Heart right ventricle (tissue), 16 donors: Measurements from ENCODE around the gene TBC1D19. TPM values are rescaled to one million over a fixed set of nuclear protein-coding genes. Genes with fewer than 3 reads are reported as not detected.

Experiments used
- ATAC-seq, 8 donors: fragments of 200-7000 bp; cut with Tn5 transposase; one replicate each; pipeline ENCODE4 v1.9.1; 2020; ENCODE audit warnings: mild to moderate bottlenecking in 8 of 8, moderate library complexity in 8 of 8, moderate number of reproducible peaks in 1 of 8
- DNase-seq, 2 donors: peaks; one replicate each; pipeline ENCODE4 v3.0.0-alpha.2; 2020
- H3K27ac ChIP-seq, 10 donors: fragments of 200-600 bp; sonication (generic) in 2 of 10; one replicate each; pipeline versions ENCODE4 v1.5.0 to v1.8.0; 2020 to 2022; ENCODE audit warnings: mild to moderate bottlenecking in 3 of 10
- H3K27me3 ChIP-seq, 7 donors: fragments of 200-600 bp; one replicate each; pipeline ENCODE4 v1.8.0; 2021 to 2022; ENCODE audit warnings: mild to moderate bottlenecking in 2 of 7
- H3K36me3 ChIP-seq, 9 donors: fragments of 200-600 bp; sonication (generic) in 1 of 9; one replicate each; pipeline versions ENCODE4 v1.5.0 to v1.8.0; 2020 to 2022; ENCODE audit warnings: mild to moderate bottlenecking in 2 of 9
- H3K4me1 ChIP-seq, 9 donors: fragments of 200-600 bp; sonication (generic) in 1 of 9; one replicate each; pipeline versions ENCODE4 v1.5.0 to v1.8.0; 2020 to 2022; ENCODE audit warnings: mild to moderate bottlenecking in 4 of 9
- H3K4me3 ChIP-seq, 10 donors: fragments of 200-600 bp; sonication (generic) in 2 of 10; one replicate each; pipeline versions ENCODE4 v1.5.0 to v1.8.0; 2020 to 2022; ENCODE audit warnings: mild to moderate bottlenecking in 7 of 10, moderate library complexity in 2 of 10
- H3K9me3 ChIP-seq, 11 donors: fragments of 200-600 bp in 10 of 11; sonication (generic) in 2 of 11; one replicate each; pipeline versions ENCODE4 v1.5.0 to v1.8.0; 2013 to 2022; ENCODE audit warnings: mild to moderate bottlenecking in 2 of 11, control low read depth in 1 of 11, moderate library complexity in 1 of 11
- CTCF ChIP-seq, 9 donors: fragments of 200-600 bp; sonication (generic) in 2 of 9; IDR thresholded peaks; one replicate each; pipeline versions ENCODE4 v1.5.0 to v1.8.0; 2021 to 2022; ENCODE audit warnings: antibody characterized with exemption in 9 of 9, mild to moderate bottlenecking in 5 of 9, moderate library complexity in 1 of 9
- WGBS, 2 donors: extraction: QIAGEN DNeasy Blood & Tissue Kit; methylation state at CpG; one replicate each; pipeline ENCODE4 v1.1.7; 2013; ENCODE audit warnings: inconsistent platforms in 1 of 2; 5-methylcytosine and 5-hydroxymethylcytosine counted together
- intact Hi-C, 10 donors: fragments of 100-400 bp; cut with DNase I; formaldehyde crosslinking; loops; one replicate each; pipeline versions ENCODE4 v1.11.1 to v1.14.2; 2022
- polyA plus RNA-seq, 2 donors: library from polyadenylated mRNA; stranded (reverse); fragments of 200-250 nt; gene quantifications; one replicate each; pipeline ENCODE4 v1.2.3, GENCODE V29; 2013
- total RNA-seq, 10 donors: library from RNA; stranded (reverse); fragmentation: NEBNext Ultra II Directional in 3 of 10; extraction: Animal tissue kit (Norgen Biotek cat#: 25700) in 3 of 10; gene quantifications; one replicate each; pipeline versions ENCODE4 v1.2.1 to v1.2.4, GENCODE V29; 2021 to 2023
- donor health status: Arrhythmogenic right ventricular cardiomyopathy.
- donor health status: ischemic (EF 13 %, LVEDD 7.1; RV severe dilation, severe dysfunction).
- donor health status: healthy with polysubstance abuse.
- donor health status: DM: no; HTN: yes; CAD: no.
- donor health status: DM: no; HTN: no; CAD: no.
- donor health status: ischemic (EF 25% LVEDD 6.9; RV normal size, moderate dysfunction).
- donor health status: ischemic (EF 25% LVEDD 5.7; RV mildly dilated, moderate dysfunction).
- donor health status: healthy.
- donor health status: DM: yes; HTN: yes; CAD: no.
- donor health status: Ischemic cardiomyopathy.
- donor health status: ischemic (EF 35%, LVEDD 5.7; RV mildly dilated, moderate dysfunction).
- donor health status: nonischemic (EF 11% LVEDD 7.7; RV severe dilation, severe dysfunction).
- donor health status: DM: yes; HTN: yes; CAD: no.
- donor health status: PGD.
- donor health status: ischemic (EF 29% LVEDD 5.4; RV normal size, mild dysfunction).
- donor health status: nonischemic (EF 23%, LVEDD 6.1; RV moderate dilation, normal function).

Gene TBC1D19
- total and polyA plus RNA-seq, 12 donors: 1.6 to 10.7 (median 9.4) TPM

GRCh38 chr4:26729547-26729946, 145.7 kb downstream of the TBC1D19 start:
- ATAC-seq: no peak
- Histone ChIP-seq H3K27ac (no peak overlapping the region), H3K4me3 (no peak overlapping the region), H3K4me1 (peaks cover 0 to 12% (median 6%) of the 10 kb centered on the region in 9 donors), H3K36me3 (peaks cover 0 to 9% (median 0%) of the 10 kb centered on the region in 9 donors), H3K9me3 (no peaks in the 10 kb centered on the region), H3K27me3 (no peaks in the 10 kb centered on the region)
- WGBS, 2 donors: 0% methylated on average over 1 of the region's 1 CpG
- no peak for TF ChIP-seq CTCF (IDR thresholded peaks at IDR 0.05)
- intact Hi-C loops: loop anchor here in 3 of 10 donors (5.0 to 10.0 kb wide), 3 partner anchors 275 to 278 kb away; no protein-coding TSS in a partner anchor
- no peak for DNase-seq

GRCh38 chr4:26731351-26732035, 147.6 kb downstream of the TBC1D19 start:
- Histone ChIP-seq H3K4me3 (no peak overlapping the region), H3K36me3 (peaks cover 0 to 9% (median 0%) of the 10 kb centered on the region in 9 donors), H3K9me3 (no peaks in the 10 kb centered on the region), H3K4me1 (peaks cover 0 to 4% (median 0%) of the 10 kb centered on the region in 9 donors), H3K27me3 (no peaks in the 10 kb centered on the region), H3K27ac (no peak overlapping the region)
- intact Hi-C loops: no loop called here
- DNase-seq (no peak), ATAC-seq (no peak)
- WGBS, 2 donors: 68 to 81% methylated on average over 11 of the region's 11 CpGs
- no peak for TF ChIP-seq CTCF (IDR thresholded peaks at IDR 0.05)

GRCh38 chr4:26732356-26732755, 148.5 kb downstream of the TBC1D19 start:
- Histone ChIP-seq H3K4me3 (no peak overlapping the region), H3K4me1 (peaks cover 0 to 4% (median 0%) of the 10 kb centered on the region in 9 donors), H3K27ac (no peak overlapping the region), H3K27me3 (no peaks in the 10 kb centered on the region), H3K36me3 (peaks cover 0 to under 1% (median 0%) of the 10 kb centered on the region in 9 donors), H3K9me3 (no peaks in the 10 kb centered on the region)
- ATAC-seq: no peak
- no peak for TF ChIP-seq CTCF (IDR thresholded peaks at IDR 0.05)
- 92 to 94% methylated on average over 3 of the region's 3 CpGs for WGBS, 2 donors
- intact Hi-C loops: no loop called here
- DNase-seq: no peak

- H3K27ac ChIP-seq: no peak overlapping the region
- WGBS, 2 donors: 81 to 88% methylated on average over 1 of the region's 1 CpG
- intact Hi-C loops: no loop called here
- DNase-seq: no peak
- no peak overlapping the region for H3K4me3 ChIP-seq
- no peaks in the 10 kb centered on the region for H3K27me3 ChIP-seq
- TF ChIP-seq CTCF (IDR thresholded peaks at IDR 0.05): no peak
- no peaks in the 10 kb centered on the region for H3K36me3 ChIP-seq
- H3K4me1 ChIP-seq: peaks cover 0 to 4% (median under 1%) of the 10 kb centered on the region in 9 donors
- no peak for ATAC-seq
- no peaks in the 10 kb centered on the region for H3K9me3 ChIP-seq
Observed at GRCh38 chr4:26736621-26737020, 152.7 kb downstream of the TBC1D19 start.
